Esophagus muscularis mucosa (tissue), 4 donors: ENCODE measurements around the gene TASOR. TPM values are rescaled to one million over a fixed set of nuclear protein-coding genes. Genes with fewer than 3 reads are reported as not detected.
A peak's percentile ranks its signal among the peaks of the same experiment; 100 is the strongest.
"Not testable (repeated sequence)": the region's sequence is repeated elsewhere in the genome, so short reads cannot be mapped to it uniquely, and the experiment has no call there.

Source experiments
- DNase-seq: peaks from one replicate; pipeline ENCODE4 v3.0.0-alpha.2; 2017; ENCODE audit errors: extremely low spot score
- H3K27ac ChIP-seq, 4 donors: fragments of 200-600 bp; sonication (generic); replicated peaks in 1 of 4; 1 replicate in 3 of 4; 2 replicates in 1 of 4; pipeline ENCODE4 v1.5.1; 2016 to 2019; ENCODE audit warnings: mild to moderate bottlenecking in 1 of 4
- H3K27me3 ChIP-seq, 4 donors: fragments of 200-600 bp; sonication (generic); one replicate each; pipeline versions ENCODE4 v1.5.1 to v1.6.0; 2016 to 2019
- H3K36me3 ChIP-seq, 4 donors: fragments of 200-600 bp; sonication (generic); one replicate each; pipeline ENCODE4 v1.5.1; 2016 to 2019
- H3K4me1 ChIP-seq, 4 donors: fragments of 200-600 bp; sonication (generic); one replicate each; pipeline ENCODE4 v1.5.1; 2016 to 2019
- H3K4me3 ChIP-seq, 4 donors: fragments of 200-600 bp; sonication (generic); 1 replicate in 2 of 4; 2 replicates in 2 of 4; pipeline ENCODE4 v1.5.1; 2016 to 2019; ENCODE audit warnings: mild to moderate bottlenecking in 4 of 4, moderate library complexity in 1 of 4
- H3K9me3 ChIP-seq, 4 donors: fragments of 200-600 bp; sonication (generic); 1 replicate in 3 of 4; 2 replicates in 1 of 4; pipeline ENCODE4 v1.5.1; 2016 to 2019
- EP300 ChIP-seq: sonication (generic); formaldehyde crosslinking; IDR thresholded peaks from one replicate; pipeline ENCODE4 v1.6.1; 2017; ENCODE audit warnings: antibody characterized with exemption
- POLR2A ChIP-seq: fragments of 450-650 bp; IDR thresholded peaks from one replicate; pipeline ENCODE4 v1.6.1; 2017; ENCODE audit warnings: antibody characterized with exemption, moderate library complexity, mild to moderate bottlenecking, low read depth
- POLR2AphosphoS5 ChIP-seq, 2 donors: sonication (generic); formaldehyde crosslinking; IDR thresholded peaks; one replicate each; pipeline ENCODE4 v1.6.1; 2017; ENCODE audit warnings: antibody characterized with exemption in 2 of 2
- WGBS: methylation state at CpG from one replicate; pipeline ENCODE4 v1.1.5; 2018; 5-methylcytosine and 5-hydroxymethylcytosine counted together
- intact Hi-C: fragments of 100-400 bp; cut with DNase I; formaldehyde crosslinking; loops from one replicate; pipeline ENCODE4 v1.15.1; 2023
- total RNA-seq, 4 donors: library from RNA; depleted of rRNA; stranded (reverse); fragments of >200 nt; gene quantifications; one replicate each; pipeline versions ENCODE4 v1.1.0 to v1.2.1, GENCODE V29; 2016
- TF ChIP-seq, protein P1 (sequence below), 3 experiments: fragments of 200-600 bp in 2 of 3; fragments of 450-650 bp in 1 of 3; sonication (generic) in 2 of 3; IDR thresholded peaks; one replicate each; pipeline ENCODE4 v1.5.1; 2017 to 2019; ENCODE audit warnings: antibody characterized with exemption in 3 of 3, mild to moderate bottlenecking in 2 of 3, moderate library complexity in 1 of 3

Gene TASOR
- total RNA-seq, 4 donors from 2014 or later: 58.0 to 71.8 (median 65.8) TPM

DNA sequence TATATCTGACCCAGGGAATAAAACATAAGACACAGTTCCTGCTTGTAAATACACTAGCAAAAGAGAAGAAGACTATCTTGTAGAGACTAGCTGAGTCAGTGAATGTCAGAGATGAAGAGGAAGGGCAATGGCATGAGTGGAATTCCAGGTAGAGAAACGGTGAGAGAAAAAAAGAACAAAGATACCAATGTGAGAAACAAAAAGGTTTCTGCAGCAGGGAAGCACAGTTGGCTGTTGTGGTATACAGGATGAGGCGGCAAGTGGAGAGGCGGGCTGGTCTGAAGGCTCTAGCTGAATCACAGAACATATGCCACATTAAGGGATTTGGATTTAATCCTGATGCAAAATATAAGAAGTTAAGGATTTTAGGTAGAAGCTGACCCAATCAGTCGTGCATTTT lies 17.1 kb upstream of the TASOR start:
- TF ChIP-seq EP300 (no peak), POLR2AphosphoS5 (IDR thresholded peaks at IDR 0.05) (no peak), POLR2A (no peak)
- TF ChIP-seq, protein P1, sequence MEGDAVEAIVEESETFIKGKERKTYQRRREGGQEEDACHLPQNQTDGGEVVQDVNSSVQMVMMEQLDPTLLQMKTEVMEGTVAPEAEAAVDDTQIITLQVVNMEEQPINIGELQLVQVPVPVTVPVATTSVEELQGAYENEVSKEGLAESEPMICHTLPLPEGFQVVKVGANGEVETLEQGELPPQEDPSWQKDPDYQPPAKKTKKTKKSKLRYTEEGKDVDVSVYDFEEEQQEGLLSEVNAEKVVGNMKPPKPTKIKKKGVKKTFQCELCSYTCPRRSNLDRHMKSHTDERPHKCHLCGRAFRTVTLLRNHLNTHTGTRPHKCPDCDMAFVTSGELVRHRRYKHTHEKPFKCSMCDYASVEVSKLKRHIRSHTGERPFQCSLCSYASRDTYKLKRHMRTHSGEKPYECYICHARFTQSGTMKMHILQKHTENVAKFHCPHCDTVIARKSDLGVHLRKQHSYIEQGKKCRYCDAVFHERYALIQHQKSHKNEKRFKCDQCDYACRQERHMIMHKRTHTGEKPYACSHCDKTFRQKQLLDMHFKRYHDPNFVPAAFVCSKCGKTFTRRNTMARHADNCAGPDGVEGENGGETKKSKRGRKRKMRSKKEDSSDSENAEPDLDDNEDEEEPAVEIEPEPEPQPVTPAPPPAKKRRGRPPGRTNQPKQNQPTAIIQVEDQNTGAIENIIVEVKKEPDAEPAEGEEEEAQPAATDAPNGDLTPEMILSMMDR (IDR thresholded peaks at IDR 0.05): no peak
- Histone ChIP-seq H3K27me3 (peaks cover 0 to 5% (median 0%) of the 10 kb centered on the region in 4 donors), H3K36me3 (no peaks in the 10 kb centered on the region), H3K4me3 (no peak overlapping the region), H3K27ac (no peak overlapping the region), H3K9me3 (no peaks in the 10 kb centered on the region), H3K4me1 (peaks cover 3 to 8% (median 7%) of the 10 kb centered on the region in 4 donors)
- DNase-seq: no peak
- intact Hi-C loops: loop anchor here (10.0 kb wide), 1 partner anchor 395 kb away; no protein-coding TSS in a partner anchor
- WGBS: 71% methylated on average over 4 of the region's 4 CpGs

DNA sequence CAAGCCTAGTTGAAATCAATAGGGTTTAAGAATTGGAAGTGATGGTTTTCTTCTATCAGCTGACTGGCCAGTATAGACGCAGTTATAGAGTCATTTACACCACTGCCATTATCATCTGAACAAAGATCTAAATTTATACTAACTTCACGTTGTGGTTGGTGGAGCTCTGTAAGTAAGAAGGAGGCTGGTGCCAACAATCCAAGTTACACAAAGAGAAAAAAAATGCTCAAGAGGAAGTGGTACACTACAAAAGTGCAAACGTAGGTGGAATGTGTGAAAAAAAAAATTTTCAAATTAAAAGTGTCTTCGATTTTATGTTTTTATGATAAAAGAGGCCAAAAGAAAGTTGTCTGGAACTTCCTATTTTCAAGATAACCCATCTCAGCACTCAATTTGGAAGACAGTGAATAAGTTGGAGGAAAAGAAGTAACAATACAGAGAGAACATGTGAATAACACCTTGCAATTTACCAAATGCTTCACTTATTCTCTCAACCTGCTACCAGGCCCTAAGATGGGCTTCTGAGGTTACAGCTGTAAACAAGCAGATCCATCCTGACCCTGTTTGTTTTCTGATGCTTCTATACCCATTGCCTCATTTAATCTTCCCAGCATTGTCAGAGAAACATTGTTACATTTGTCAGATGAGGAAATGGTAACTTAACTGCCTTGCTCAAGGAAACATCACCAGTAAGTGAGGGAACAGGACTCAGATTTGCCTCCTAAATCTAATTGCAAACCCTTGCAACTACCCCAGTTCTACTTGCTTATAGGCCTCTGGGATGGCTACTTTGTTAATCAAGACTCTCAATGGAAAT lies 12.0 kb upstream of the TASOR start:
- intact Hi-C loops: no loop called here
- Histone ChIP-seq H3K4me3 (no peak overlapping the region), H3K9me3 (no peaks in the 10 kb centered on the region), H3K36me3 (no peaks in the 10 kb centered on the region), H3K4me1 (no peaks in the 10 kb centered on the region), H3K27ac (no peak overlapping the region), H3K27me3 (peaks cover 0 to 5% (median 0%) of the 10 kb centered on the region in 4 donors)
- TF ChIP-seq POLR2A: no peak
- DNase-seq: no peak
- 66% methylated on average over 4 of the region's 4 CpGs for WGBS

DNA sequence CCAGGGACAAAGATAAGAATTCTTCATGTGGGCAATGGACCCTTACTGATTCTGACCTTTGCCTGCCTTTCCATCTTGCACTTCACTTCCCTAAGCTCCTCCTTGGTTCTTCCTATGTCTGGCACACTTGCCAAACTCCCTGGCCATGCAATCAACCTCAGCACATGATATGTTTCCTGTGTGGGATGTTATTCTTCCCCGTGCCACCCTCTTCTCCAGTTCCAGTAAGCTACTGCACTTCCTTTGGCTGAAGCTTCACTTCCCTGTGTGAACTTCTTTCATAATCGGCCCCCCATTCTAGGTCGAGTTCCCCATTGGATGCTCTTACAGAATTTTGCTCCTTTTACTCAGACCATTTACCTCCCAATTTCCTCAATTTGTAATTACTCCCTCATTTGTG lies 10.7 kb upstream of the TASOR start:
- intact Hi-C loops: no loop called here
- no peak overlapping the region for H3K27ac ChIP-seq
- no peaks in the 10 kb centered on the region for H3K36me3 ChIP-seq
- DNase-seq: no peak
- H3K9me3 ChIP-seq: no peaks in the 10 kb centered on the region
- TF ChIP-seq EP300 (no peak), POLR2AphosphoS5 (IDR thresholded peaks at IDR 0.05) (peak in 1 of 2 donors; percentile 38)
- H3K4me3 ChIP-seq: no peak overlapping the region
- H3K4me1 ChIP-seq: no peaks in the 10 kb centered on the region
- 72% methylated on average over 3 of the region's 3 CpGs for WGBS
- no peaks in the 10 kb centered on the region for H3K27me3 ChIP-seq

DNA sequence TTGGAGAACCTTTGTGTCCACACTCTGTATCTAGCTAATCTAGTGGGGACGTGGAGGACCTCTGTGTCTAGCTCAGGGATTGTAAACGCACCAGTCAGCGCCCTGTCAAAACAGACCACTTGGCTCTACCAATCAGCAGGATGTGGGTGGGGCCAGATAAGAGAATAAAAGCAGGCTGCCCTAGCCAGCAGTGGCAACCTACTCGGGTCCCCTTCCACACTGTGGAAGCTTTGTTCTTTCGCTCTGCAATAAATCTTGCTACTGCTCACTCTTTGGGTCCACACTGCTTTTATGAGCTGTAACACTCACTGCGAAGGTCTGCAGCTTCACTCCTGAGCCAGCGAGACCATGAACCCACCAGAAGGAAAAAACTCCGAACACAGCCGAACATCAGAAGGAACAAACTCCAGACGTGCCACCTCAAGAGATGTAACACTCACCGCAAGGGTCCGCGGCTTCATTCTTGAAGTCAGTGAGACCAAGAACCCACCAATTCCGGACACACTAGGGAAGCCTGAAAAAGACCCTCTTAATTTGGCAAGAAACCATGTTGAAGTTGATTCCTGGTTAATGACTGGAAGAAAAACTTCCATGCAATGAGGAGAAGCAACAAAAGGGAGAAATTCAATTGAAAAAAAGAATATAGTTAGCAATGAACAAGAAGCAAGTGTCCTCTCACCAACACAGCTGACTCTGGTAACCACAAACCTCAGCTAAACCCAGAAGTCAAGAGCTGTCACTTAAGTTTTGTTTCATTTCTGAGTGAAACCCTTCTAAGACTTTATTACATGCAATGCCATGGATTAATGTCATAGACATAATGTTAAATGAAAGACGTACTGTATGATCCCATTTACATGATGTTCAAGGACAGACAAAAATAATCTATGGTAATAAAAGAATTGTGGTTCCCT lies 9.7 kb upstream of the TASOR start:
- H3K36me3 ChIP-seq, H3K9me3 ChIP-seq, intact Hi-C loops, DNase-seq, H3K27me3 ChIP-seq, H3K4me3 ChIP-seq, H3K4me1 ChIP-seq, H3K27ac ChIP-seq: not testable (repeated sequence)
- 93% methylated on average over 10 of the region's 15 CpGs for WGBS

DNA sequence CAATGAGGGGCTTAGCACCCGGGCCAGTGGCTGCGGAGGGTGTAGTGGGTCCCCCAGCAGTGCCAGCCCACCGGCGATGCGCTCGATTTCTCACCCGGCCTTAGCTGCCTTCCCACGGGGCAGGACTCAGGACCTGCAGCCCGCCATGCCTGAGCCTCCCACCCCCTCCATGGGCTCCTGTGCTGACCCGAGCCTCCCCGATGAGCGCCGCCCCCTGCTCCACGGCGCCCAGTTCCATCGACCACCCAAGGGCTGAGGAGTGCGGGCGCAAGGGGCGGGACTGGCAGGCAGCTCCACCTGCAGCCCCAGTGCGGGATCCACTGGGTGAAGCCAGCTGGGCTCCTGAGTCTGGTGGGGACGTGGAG lies 8.9 kb upstream of the TASOR start:
- H3K27ac ChIP-seq, H3K4me3 ChIP-seq, intact Hi-C loops, H3K36me3 ChIP-seq, H3K9me3 ChIP-seq, H3K27me3 ChIP-seq, DNase-seq, H3K4me1 ChIP-seq: not testable (repeated sequence)
- WGBS: 60% methylated on average over 2 of the region's 21 CpGs

DNA sequence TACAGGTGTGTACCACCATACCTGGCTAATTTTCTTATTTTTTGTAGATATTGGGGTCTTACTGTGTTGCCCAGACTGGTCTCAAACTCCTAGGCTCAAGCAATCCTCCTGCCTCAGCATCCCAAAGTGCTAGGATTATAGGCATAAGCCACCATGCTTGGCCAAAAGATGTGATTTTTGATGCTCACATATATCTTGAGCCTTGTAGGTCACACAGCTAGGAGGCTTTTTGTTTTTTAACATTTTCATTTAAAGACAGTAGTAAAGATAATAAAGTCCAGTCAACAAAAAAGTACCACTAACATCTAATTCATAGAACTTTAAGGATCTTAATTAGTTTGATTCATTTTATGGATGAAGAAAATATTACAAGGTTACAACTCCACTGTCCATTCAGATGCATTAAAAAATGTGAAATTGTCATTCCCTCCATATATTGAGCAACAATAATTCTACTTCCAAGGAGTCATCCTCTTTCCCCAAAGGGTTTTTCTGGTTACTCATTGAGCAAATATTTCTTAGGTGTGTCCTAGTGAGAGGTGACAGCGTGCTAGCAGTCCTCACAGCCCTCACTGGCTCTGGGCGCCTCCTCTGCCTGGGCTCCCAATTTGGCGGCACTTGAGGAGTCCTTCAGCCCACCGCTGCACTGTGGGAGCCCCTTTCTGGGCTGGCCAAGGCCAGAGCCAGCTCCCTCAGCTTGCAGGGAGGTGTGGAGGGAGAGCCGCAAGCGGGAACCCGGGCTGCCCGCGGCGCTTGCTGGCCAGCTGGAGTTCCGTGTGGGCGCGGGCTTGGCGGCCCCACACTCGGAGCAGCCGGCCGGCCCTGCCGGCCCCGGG lies 8.3 kb upstream of the TASOR start:
- WGBS: 95% methylated on average over 14 of the region's 19 CpGs

More for the DNA sequence above, 8.3 kb upstream of the TASOR start:
- intact Hi-C loops: no loop called here
- TF ChIP-seq EP300: no peak
- no peak for TF ChIP-seq POLR2AphosphoS5 (IDR thresholded peaks at IDR 0.05)
- TF ChIP-seq, protein P1 (IDR thresholded peaks at IDR 0.05): no peak
- no peak for TF ChIP-seq POLR2A
- H3K27me3 ChIP-seq: no peaks in the 10 kb centered on the region
- no peak overlapping the region for H3K27ac ChIP-seq
- DNase-seq: no peak
- H3K4me3 ChIP-seq: no peak overlapping the region
- H3K9me3 ChIP-seq: no peaks in the 10 kb centered on the region
- no peaks in the 10 kb centered on the region for H3K36me3 ChIP-seq
- no peaks in the 10 kb centered on the region for H3K4me1 ChIP-seq
